ENCODE measurements around the gene NSFL1C.

The NSFL1C gene

DNA sequence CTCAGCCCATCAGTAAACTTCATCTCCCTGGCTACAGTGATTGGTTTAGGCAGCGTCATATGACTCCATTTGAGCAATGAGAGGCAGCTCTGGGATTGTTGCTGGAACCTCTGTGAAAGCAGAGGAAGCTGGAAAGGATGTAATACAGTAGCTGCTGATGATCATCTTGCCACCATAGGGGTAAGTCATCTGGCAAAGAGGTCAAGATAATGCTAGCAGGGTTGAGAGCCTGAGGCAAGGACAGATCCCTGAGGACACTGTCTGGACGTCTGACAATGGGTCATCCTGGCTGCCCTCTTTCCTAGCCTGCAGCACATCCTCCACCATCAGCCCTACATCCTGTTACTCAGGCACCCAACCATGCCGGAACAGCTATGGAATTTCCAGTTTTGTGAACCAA, 48.3 kb downstream of the NSFL1C start:
- DNase-seq (ENCODE audit: low spot score), result peak; percentile 21
- TF ChIP-seq, protein P1, sequence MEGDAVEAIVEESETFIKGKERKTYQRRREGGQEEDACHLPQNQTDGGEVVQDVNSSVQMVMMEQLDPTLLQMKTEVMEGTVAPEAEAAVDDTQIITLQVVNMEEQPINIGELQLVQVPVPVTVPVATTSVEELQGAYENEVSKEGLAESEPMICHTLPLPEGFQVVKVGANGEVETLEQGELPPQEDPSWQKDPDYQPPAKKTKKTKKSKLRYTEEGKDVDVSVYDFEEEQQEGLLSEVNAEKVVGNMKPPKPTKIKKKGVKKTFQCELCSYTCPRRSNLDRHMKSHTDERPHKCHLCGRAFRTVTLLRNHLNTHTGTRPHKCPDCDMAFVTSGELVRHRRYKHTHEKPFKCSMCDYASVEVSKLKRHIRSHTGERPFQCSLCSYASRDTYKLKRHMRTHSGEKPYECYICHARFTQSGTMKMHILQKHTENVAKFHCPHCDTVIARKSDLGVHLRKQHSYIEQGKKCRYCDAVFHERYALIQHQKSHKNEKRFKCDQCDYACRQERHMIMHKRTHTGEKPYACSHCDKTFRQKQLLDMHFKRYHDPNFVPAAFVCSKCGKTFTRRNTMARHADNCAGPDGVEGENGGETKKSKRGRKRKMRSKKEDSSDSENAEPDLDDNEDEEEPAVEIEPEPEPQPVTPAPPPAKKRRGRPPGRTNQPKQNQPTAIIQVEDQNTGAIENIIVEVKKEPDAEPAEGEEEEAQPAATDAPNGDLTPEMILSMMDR (conservative IDR thresholded peaks at IDR 0.05; ENCODE audit: low read depth), result no peak
- ChIA-PET POLR2A (ENCODE audit: low non-redundant PET) (no interaction called here), CTCF (interaction anchor here (0.7 to 0.9 kb wide), 2 partner anchors 12 to 19 kb away, joined by 3 read pairs; no protein-coding TSS in a partner anchor)
- H3K27ac ChIP-seq, result peak overlapping the region; percentile 52; the same call in 1 of the 2 replicates

DNA sequence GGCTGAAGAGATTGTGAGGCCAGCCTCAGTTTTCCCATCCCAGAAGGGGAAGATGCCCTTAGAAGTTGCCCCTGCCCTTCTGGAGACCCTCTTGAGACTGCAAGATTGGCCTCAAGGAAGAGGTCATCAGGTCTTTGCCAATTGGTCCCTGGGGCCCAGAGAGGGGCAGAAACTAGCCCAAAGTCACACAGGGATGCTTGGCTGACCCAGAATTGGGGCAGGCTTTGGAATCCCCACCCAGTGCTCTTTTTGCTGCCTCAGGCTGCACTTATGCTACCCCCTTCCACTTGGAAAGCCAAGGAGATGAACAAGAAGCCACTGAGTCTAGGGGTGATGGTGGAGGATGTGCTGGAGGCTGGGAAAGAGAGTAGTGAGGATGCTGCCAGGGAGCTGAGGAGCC, 48.9 kb downstream of the NSFL1C start:
- TF ChIP-seq, protein P1 (conservative IDR thresholded peaks at IDR 0.05; ENCODE audit: low read depth), result no peak
- POLR2A ChIA-PET (ENCODE audit: low non-redundant PET), result no interaction called here
- no peak for DNase-seq (ENCODE audit: low spot score)
- peak overlapping the region; percentile 52 for H3K27ac ChIP-seq
- CTCF ChIA-PET, result interaction anchor here (0.9 kb wide), 1 partner anchor 19 kb away, joined by 3 read pairs; no protein-coding TSS in a partner anchor

DNA sequence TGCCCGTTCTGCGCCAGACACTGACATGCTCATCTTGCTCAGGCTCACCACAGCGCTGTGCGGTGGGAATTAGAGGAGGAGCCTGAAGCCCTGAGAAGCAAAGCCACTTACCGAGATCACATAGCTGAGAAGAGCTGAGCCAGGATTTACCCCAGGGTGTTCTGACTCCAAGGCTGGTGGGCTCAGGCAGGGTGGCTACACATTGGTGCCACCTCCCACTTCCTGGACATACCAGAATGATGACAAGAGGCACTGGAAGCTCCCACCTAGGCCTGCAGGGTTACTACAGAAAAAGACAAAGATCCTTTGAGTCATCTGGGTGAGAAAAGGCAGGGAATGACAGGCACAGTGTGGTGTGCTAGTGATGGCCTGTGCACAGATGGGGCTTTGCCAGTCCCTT, 49.4 kb downstream of the NSFL1C start:
- TF ChIP-seq, protein P1 (conservative IDR thresholded peaks at IDR 0.05; ENCODE audit: low read depth), result no peak
- CTCF ChIA-PET, result no interaction called here
- H3K27ac ChIP-seq, result peak overlapping the region; percentile 52
- DNase-seq (ENCODE audit: low spot score), result peak; percentile 58
- POLR2A ChIA-PET (ENCODE audit: low non-redundant PET), result no interaction called here

DNA sequence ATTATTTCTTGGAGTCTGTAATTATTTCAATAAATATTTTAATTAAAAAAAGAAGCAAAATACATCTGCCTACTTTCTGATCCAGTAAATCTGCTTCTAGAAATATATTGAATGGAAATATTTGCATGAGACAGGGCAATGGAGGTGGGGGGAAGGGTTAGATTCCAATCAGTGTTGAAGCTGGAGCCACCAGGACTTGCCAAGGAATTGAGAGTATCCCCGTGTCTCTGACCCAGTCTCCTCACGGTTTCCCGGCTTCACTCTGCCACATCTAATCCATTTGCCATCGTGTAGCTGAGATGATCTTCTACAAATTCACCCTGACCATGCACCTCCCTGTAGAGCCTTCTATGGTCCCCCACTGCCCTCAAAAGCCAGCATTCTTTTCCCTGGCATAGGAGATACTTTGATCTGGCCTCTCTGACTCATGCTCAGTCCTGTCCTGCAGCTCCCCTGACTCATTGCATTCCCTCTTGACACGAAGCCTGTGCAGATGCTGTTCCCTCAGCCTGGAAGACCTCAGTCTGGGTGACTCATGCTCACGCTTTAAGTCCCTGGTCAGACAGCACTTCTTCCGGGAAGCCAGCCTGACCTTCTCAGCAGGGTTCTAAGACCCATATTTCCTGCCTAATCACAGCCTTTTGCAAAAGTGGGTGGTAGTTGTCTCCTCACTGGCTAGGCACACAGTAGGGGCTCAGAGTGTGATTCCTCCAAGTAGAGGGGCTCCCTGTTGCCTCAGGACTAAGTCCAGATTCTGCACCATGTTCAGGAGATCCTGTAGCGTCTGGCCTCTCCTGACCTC, 50.8 kb downstream of the NSFL1C start:
- CTCF ChIA-PET, result no interaction called here

DNA sequence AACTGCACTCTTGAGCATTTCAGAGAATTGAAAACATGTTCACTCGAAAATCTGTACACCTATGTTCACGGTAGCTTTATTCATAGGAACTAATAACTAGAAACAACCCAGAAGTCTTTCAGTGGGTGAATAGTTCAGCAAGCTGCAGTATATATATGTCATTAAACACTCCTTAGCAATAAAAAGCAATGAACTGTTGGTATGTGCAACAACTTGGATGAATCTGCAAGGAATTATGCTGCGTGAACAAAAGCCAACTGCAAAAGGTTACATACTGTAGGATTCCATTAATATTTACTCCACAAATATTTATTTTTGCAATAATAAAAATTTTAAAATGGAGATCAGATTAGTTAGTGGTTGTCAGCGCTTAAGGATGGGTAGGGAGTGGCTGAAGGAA, 51.7 kb downstream of the NSFL1C start:
- no peak for DNase-seq (ENCODE audit: low spot score)
- POLR2A ChIA-PET (ENCODE audit: low non-redundant PET), result no interaction called here
- CTCF ChIA-PET, result interaction anchor here (0.6 kb wide), 1 partner anchor 36 kb away, joined by 3 read pairs; no protein-coding TSS in a partner anchor
- H3K27ac ChIP-seq, result no peak overlapping the region
- TF ChIP-seq, protein P1 (conservative IDR thresholded peaks at IDR 0.05; ENCODE audit: low read depth), result no peak

More for the DNA sequence above, 50.8 kb downstream of the NSFL1C start:
- peak overlapping the region; percentile 56 for H3K27ac ChIP-seq
- POLR2A ChIA-PET (ENCODE audit: low non-redundant PET), result interaction anchor here (0.6 to 0.7 kb wide), 2 partner anchors 39 to 1068 kb away, joined by 3 read pairs; no protein-coding TSS in a partner anchor
- TF ChIP-seq, protein P1 (conservative IDR thresholded peaks at IDR 0.05; ENCODE audit: low read depth), result no peak
- peak; percentile 93 for DNase-seq (ENCODE audit: low spot score)

DNA sequence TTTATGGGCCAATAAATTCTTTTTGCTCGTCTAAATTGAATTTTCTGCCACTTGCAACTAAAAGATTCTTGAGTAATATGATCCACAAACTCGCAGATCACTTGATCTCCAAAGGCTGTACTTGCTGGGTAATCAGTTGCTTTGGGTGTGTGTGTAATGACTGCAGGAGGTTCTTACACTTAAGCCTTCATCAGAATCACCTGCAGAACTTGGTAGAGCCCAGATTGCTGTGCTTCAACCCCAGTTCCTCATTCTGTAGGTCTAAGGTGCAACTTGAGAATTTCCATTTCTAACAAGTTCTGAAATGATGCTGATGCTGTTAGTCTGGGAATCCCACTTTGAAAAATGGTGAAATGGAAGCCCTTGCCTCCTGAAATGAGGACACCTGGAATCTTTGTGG, 60.8 kb downstream of the NSFL1C start:
- no peak for DNase-seq (ENCODE audit: low spot score)
- ChIA-PET POLR2A (ENCODE audit: low non-redundant PET) (no interaction called here), CTCF (no interaction called here)
- H3K27ac ChIP-seq, result no peak overlapping the region
- TF ChIP-seq, protein P1 (conservative IDR thresholded peaks at IDR 0.05; ENCODE audit: low read depth), result no peak
